ENCODE results near the gene SLC39A5. TPM values are rescaled to one million over a fixed set of nuclear protein-coding genes. Genes with fewer than 3 reads are reported as not detected.

SLC39A5 gene
- total RNA-seq, 2 experiments from 2014 or later, result 0.78 to 1.1 TPM

GRCh38 chr12:56231184-56231582, 1.3 kb downstream of the SLC39A5 start:
- CTCF ChIA-PET, result interaction anchor here (1.3 kb wide), 1 partner anchor 42 kb away, joined by 3 read pairs; the partner anchor contains the start of gene SMARCC2
- POLR2A ChIA-PET, result no interaction called here

GRCh38 chr12:56234746-56235436, 5.0 kb downstream of the SLC39A5 start:
- POLR2A ChIA-PET, result no interaction called here

GRCh38 chr12:56236091-56236490, 6.2 kb downstream of the SLC39A5 start:
- POLR2A ChIA-PET, result interaction anchor here (0.6 kb wide), 1 partner anchor 193 kb away, joined by 4 read pairs; no protein-coding TSS in a partner anchor
- CTCF ChIA-PET, result interaction anchor here (0.5 to 1.2 kb wide), 2 partner anchors 15 to 46 kb away, joined by 3 to 5 read pairs; partner anchors contain the start of gene SMARCC2

More at GRCh38 chr12:56234746-56235436, 5.0 kb downstream of the SLC39A5 start:
- CTCF ChIA-PET, result no interaction called here

GRCh38 chr12:56236985-56237384, 7.1 kb downstream of the SLC39A5 start:
- POLR2A ChIA-PET, result interaction anchor here (0.6 to 1.2 kb wide), 2 partner anchors 15 to 192 kb away, joined by 3 to 4 read pairs; partner anchors contain the start of gene RNF41
- CTCF ChIA-PET, result no interaction called here

GRCh38 chr12:56237552-56237951, 7.7 kb downstream of the SLC39A5 start:
- ChIA-PET CTCF (interaction anchor here (0.6 kb wide), 1 partner anchor 275 kb away, joined by 3 read pairs; no protein-coding TSS in a partner anchor), POLR2A (interaction anchor here (1.2 kb wide), 1 partner anchor 16 kb away, joined by 3 read pairs; the partner anchor contains the start of gene RNF41)

GRCh38 chr12:56241424-56242303, 11.8 kb downstream of the SLC39A5 start:
- POLR2A ChIA-PET, result no interaction called here
- CTCF ChIA-PET, result no interaction called here

GRCh38 chr12:56242986-56243385, 13.1 kb downstream of the SLC39A5 start:
- ChIA-PET POLR2A (no interaction called here), CTCF (no interaction called here)

- POLR2A ChIA-PET, result no interaction called here
- CTCF ChIA-PET, result no interaction called here
Observed at GRCh38 chr12:56243731-56244181, 13.9 kb downstream of the SLC39A5 start.

- ChIA-PET POLR2A (no interaction called here), CTCF (interaction anchor here (0.9 kb wide), 1 partner anchor 14 kb away, joined by 3 read pairs; the partner anchor contains the start of gene ANKRD52)
Observed at GRCh38 chr12:56244494-56244893, 14.6 kb downstream of the SLC39A5 start.

- POLR2A ChIA-PET, result no interaction called here
- CTCF ChIA-PET, result interaction anchor here (1.7 kb wide), 1 partner anchor 26 kb away, joined by 6 read pairs; the partner anchor contains the start of gene RNF41
Observed at GRCh38 chr12:56247923-56248322, 18.1 kb downstream of the SLC39A5 start.

- CTCF ChIA-PET, result interaction anchor here (0.6 kb wide), 1 partner anchor 35 kb away, joined by 4 read pairs; no protein-coding TSS in a partner anchor
Observed at GRCh38 chr12:56248711-56249110, 18.9 kb downstream of the SLC39A5 start.

GRCh38 chr12:56252649-56253048, 22.8 kb downstream of the SLC39A5 start:
- ChIA-PET POLR2A (no interaction called here), CTCF (interaction anchor here (1.1 kb wide), 1 partner anchor 30 kb away, joined by 3 read pairs; no protein-coding TSS in a partner anchor)

More at GRCh38 chr12:56248711-56249110, 18.9 kb downstream of the SLC39A5 start:
- POLR2A ChIA-PET, result interaction anchor here (0.8 kb wide), 1 partner anchor 260 kb away, joined by 5 read pairs; no protein-coding TSS in a partner anchor

- ChIA-PET POLR2A (no interaction called here), CTCF (interaction anchor here (1.1 kb wide), 1 partner anchor 31 kb away, joined by 3 read pairs; no protein-coding TSS in a partner anchor)
Observed at GRCh38 chr12:56253091-56253490, 23.2 kb downstream of the SLC39A5 start.

GRCh38 chr12:56255671-56256070, 25.8 kb downstream of the SLC39A5 start:
- POLR2A ChIA-PET, result no interaction called here
- CTCF ChIA-PET, result interaction anchor here (1.5 to 2.1 kb wide), 2 partner anchors 12 to 66 kb away, joined by 3 to 8 read pairs; partner anchors contain the start of gene SMARCC2

GRCh38 chr12:56256326-56256960, 26.6 kb downstream of the SLC39A5 start:
- ChIA-PET CTCF (interaction anchor here (0.5 to 2.1 kb wide), 8 partner anchors 10 to 208 kb away, joined by 3 to 8 read pairs (median 4); partner anchors contain the start of genes COQ10A and SMARCC2), POLR2A (no interaction called here)

GRCh38 chr12:56257071-56257470, 27.2 kb downstream of the SLC39A5 start:
- POLR2A ChIA-PET, result no interaction called here
- CTCF ChIA-PET, result interaction anchor here (0.5 to 2.1 kb wide), 10 partner anchors 9 to 207 kb away, joined by 3 to 8 read pairs (median 4); partner anchors contain the start of genes COQ10A and SMARCC2

- ChIA-PET POLR2A (interaction anchor here (1.2 to 1.4 kb wide), 2 partner anchors 9 to 36 kb away, joined by 4 to 8 read pairs; partner anchors contain the start of genes COQ10A and RNF41), CTCF (interaction anchor here (0.6 to 1.9 kb wide), 19 partner anchors 9 to 207 kb away, joined by 3 to 10 read pairs (median 4); partner anchors contain the start of genes COQ10A, RNF41, SMARCC2 and ZC3H10)
Observed at GRCh38 chr12:56257491-56258067, 27.7 kb downstream of the SLC39A5 start.
